Forelimb muscle (tissue), 1 donor: ENCODE results near the gene NOXO1. TPM values are rescaled to one million over a fixed set of nuclear protein-coding genes. Genes with fewer than 3 reads are reported as not detected.
A peak's percentile ranks its signal among the peaks of the same experiment; 100 is the strongest.

Source experiments
- DNase-seq: peaks from one replicate; pipeline ENCODE4 v3.0.0-alpha.2; 2013; ENCODE audit warnings: low read depth
- polyA plus RNA-seq: library from polyadenylated mRNA; unstranded; fragments of 120-200 nt; gene quantifications from one replicate; pipeline ENCODE4 v1.2.1, GENCODE V29; 2013; ENCODE audit not compliant: insufficient read length

Gene NOXO1
- polyA plus RNA-seq, 1 donor = 1.4 TPM

DNA sequence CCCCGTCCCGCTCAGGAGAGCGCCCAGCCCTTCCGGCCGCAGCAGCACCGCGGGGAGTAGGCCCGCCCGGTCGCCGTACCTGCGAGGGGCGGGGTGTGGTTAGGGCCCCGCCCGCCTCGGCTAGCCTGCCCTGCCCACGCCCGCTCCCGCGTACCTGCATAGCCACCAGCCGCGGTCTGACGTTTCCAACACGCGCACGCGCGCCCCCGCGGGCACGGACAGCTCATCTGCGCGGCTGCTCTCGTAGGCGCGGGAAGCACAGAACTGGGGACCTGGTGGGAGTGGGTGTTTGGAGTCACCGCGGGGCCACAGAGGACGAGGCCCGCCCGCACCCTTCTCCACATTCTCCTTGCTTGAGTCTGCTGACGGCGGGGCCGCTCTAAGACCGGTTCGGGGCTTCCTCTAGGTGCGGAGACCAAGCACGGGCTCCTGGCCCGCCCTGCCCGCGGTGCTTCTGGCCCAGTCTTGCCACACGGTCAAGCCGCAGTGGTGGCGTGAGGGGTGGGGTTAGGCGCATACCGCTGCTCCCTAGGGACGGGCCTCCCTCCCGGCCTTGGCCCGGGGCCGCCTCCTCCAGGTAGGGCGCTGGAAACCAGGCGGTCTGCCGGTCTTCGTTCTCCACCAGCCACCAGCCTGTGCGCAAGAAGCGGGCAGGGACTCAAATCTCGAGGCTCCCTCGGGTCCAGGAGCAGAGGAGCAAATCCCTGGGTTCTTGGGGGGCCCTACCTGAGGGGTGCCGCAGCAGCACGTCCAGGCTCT is 1.8 kb downstream of the NOXO1 start:
- DNase-seq = no peak

DNA sequence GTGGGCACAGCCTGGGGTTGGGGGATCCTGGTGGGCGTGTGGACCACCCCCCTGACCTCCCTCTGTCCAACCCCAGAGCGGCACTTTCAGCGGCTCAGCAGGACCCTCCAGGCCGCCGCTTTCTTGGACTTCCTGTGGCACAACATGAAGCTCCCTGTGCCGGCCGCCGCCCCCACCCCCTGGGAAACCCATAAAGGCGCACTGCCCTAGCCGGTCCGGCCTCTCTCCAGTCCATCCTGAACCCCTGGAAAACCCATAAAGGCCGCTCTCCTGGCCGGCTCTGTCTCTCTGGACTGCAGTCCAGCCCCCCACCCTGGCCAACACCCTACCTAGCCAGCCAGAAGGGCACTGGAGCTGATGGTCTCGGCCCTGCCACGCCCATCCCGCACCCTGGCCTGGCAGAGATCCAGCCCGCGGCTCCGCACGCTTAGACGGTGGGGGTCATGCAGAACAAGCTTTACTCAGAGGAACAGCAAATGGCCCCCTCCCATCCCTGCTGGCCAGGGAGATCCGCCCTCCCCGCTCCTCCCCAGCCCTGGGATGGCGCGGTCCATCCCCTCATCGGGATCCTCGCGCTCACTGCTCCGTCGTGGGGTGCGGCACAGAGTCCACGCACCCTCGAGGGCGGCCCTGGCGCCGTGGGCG is 2.7 kb downstream of the NOXO1 start:
- no peak for DNase-seq

DNA sequence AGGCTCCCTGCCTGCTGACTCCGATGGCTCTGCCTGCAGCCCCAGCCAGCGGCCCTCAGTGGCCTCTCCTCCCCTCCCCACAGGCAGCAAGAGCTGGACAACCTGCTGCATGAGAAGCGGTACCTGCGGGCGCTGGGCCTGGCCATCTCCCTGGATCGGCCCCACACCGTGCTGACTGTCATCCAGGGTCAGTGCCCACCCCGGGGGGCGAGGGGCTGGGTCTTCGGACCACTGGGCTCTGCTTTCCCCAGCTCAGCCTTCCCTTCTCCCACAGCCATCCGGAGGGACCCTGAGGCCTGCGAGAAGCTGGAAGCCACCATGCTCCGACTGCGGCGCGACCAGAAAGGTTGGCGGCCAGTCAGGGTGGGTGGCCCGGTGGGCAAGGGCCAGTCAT is 3.4 kb downstream of the NOXO1 start:
- DNase-seq = no peak

DNA sequence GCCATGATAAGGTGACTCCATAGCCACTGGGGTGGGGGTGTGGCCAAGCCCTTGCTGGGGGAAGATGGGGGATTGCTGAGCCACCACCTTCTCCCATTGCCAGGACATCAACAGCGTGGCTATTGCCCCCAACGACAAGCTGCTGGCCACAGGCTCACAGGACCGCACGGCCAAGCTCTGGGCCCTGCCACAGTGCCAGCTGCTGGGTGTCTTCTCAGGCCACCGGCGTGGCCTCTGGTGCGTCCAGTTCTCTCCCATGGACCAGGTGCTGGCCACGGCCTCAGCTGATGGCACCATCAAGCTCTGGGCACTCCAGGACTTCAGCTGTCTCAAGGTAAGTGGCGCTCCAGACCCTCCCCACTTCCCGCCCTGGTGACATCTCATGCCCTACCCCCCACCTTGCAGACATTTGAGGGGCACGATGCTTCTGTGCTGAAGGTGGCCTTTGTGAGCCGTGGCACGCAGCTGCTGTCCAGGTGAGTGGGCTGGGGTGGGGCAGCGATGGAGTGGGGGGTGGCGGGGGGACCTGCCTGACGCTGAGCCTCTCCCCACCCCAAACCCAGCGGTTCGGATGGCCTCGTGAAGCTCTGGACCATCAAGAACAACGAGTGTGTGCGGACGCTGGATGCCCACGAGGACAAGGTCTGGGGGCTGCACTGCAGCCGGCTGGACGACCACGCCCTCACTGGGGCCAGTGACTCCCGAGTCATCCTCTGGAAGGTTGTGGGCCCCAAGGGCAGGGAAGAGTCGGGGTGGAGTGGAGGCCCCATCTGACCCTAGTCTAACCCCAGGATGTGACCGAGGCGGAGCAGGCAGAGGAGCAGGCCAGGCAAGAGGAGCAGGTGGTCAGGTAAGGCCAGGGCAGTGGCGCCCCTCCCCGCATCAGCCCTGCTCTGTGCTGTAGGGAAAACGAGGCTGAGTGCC is 4.1 kb downstream of the NOXO1 start:
- DNase-seq = no peak

DNA sequence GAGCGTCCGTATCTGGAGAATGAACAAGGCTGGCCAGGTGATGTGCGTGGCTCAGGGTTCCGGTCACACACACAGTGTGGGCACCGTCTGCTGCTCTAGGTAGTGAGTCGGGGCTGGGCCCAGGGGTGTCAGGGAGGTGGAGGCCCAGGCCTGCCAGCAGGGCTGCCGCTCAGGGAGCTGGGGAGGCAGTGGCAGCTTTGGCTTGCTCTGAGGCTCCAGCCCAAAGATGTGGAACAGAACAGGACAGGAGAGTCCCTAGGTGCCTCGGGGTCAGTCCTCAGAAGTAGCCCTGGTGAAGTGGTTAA is 5.1 kb downstream of the NOXO1 start:
- no peak for DNase-seq

DNA sequence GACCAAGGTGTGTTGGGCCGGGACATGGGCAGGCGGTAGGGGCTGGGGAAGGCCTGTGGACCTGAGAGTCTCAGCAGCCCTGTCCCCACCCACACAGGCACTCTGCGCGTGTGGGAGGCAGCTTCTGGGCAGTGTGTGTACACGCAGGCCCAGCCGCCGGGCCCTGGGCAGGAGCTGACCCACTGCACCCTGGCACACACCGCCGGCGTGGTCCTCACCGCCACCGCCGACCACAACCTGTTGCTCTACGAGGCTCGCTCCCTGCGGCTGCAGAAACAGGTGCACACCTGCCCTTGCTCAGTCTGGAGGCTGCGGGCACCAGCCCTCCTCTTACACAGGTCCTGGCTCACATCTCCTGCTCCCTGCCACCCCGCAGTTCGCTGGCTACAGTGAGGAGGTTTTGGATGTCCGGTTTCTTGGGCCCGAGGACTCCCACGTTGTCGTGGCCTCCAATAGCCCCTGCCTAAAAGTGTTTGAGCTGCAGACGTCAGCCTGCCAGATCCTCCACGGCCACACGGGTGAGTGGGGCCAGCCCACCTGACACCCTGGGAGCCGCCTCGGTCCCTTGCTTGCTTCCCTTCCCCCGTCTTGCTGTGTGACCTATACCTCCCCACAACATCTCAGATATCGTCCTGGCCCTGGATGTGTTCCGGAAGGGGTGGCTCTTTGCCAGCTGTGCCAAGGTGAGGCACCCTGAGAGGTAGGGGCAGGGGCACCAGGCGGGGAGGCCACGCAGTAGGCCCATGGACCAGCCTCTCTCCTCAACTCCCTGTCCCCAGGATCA is 5.6 kb downstream of the NOXO1 start:
- DNase-seq = no peak

DNA sequence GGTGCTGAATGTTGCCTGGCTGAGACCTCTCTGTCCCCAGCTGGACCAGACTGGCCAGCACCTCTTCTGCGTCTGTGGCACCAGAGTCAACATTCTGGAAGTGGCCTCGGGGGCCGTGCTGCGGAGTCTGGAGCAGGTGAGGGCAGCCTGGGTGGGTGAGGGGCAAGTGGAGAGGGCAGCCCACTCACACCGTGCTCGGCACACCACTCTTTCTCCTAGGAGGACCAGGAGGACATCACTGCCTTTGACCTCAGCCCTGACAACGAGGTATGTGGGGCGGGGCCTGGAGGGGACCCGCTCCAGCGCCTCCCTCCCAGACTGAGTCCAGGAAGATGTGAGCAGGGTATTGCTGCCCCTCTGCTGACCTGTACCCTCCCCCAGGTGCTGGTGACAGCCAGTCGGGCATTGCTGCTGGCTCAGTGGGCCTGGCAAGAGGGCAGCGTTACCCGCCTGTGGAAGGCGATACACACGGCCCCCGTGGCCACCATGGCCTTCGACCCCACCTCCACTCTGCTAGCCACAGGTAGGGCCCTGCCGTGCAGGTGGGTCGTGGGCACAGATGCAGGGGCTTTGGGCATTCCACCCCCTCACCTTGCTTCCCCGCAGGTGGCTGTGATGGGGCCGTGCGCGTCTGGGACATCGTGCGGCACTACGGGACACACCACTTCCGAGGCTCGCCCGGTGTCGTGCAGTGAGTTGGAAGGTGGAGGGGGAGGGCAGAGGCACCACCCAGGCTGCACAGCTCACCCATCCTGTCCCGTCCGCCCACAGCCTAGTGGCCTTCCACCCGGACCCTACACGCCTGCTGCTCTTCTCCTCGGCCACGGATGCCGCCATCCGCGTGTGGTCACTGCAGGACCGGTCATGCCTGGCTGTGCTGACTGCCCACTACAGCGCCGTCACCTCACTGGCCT is 6.9 kb downstream of the NOXO1 start:
- DNase-seq = no peak

DNA sequence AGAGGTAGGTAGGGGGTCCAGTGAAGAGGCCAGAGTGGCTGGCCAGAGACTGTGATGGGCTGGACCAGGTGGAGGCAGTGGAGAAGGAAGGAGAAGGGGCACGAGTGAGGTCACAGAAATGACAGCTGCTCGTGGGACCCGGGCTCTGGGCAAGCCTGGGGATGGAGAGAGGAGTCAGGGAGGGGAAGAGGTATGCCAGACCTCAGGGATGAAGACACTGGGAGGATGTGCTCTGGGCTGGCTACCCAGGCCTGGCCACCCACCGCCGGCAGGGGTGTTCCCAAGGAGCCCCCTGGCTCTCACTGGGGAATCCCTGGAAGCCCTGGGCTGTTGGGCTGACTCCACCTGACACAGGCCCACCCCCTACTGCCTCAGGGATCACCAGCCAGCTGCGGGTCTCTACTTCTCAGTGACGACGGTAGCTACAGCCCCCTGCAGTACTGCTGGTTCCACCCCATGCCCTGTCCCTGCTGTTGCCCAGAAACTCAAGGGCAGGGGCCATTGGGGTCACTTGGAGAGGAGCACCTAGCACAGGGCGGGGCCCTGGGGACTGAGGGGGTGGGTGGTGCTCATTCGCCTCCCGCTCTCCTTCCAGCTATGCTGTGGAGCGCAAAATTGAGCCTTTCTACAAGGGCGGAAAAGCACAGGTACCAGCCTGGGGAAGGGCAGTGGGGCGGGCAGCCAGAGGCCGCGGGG is 7.7 kb downstream of the NOXO1 start:
- no peak for DNase-seq

DNA sequence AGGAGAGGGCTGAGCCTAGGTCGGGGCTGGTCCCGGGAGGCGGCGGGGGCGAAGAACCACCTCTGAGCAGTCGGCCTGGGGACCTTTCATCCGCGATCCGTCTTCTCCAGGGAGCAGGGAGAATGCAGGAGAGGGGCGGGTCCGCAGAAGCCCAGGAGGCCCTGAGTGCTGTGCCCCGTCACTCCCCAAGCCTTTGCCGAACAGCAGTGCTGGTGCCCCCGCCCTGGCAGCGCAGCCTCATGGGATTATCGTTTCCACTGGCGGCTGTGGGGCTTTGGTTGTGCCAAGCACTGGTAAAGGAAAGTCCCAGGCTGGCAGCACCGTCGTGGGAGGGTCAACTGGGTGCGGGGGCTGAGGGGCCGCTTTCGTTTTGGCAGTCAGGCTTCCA is 8.8 kb downstream of the NOXO1 start:
- DNase-seq = no peak

DNA sequence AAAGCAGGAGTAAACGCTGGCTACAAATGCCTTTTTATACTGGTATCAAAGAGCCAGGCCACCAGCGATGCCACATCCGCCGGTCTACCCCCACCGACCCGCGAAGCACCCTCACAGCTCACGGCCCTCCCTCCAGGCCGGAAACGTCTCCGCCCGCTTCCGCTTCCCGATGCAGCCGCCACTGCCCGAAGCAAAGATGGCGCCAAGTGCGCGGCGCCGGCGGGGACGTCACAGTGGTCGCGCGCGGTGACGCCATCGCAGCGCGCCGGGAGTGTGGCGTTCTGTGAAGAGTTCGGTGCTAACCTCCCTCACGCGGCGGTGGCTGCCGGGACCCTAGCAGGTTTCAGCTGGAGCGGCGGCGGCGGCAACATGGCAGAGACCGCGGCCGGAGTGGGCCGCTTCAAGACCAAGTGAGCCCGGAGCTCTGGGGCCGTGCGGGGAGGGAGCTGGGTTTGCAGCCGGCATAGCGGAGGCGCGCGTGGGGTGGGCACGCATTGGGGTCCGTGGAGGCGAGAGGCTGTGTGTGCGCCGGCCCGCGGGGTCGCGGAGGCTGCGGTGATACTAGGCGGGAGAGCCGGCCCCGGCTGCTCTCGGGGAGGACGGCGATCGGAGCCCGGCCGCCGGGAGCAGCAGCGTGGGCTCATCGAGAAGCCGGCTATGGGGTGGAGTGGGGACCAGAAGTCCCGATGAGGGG is 9.3 kb downstream of the NOXO1 start, which contains the start of gene TBL3:
TSS of gene TBL3 (plus strand) at position 258 of the 694 bp plus-strand sequence. CDS start at position 370, 112 bp downstream.
- DNase-seq = peak; percentile 74

DNA sequence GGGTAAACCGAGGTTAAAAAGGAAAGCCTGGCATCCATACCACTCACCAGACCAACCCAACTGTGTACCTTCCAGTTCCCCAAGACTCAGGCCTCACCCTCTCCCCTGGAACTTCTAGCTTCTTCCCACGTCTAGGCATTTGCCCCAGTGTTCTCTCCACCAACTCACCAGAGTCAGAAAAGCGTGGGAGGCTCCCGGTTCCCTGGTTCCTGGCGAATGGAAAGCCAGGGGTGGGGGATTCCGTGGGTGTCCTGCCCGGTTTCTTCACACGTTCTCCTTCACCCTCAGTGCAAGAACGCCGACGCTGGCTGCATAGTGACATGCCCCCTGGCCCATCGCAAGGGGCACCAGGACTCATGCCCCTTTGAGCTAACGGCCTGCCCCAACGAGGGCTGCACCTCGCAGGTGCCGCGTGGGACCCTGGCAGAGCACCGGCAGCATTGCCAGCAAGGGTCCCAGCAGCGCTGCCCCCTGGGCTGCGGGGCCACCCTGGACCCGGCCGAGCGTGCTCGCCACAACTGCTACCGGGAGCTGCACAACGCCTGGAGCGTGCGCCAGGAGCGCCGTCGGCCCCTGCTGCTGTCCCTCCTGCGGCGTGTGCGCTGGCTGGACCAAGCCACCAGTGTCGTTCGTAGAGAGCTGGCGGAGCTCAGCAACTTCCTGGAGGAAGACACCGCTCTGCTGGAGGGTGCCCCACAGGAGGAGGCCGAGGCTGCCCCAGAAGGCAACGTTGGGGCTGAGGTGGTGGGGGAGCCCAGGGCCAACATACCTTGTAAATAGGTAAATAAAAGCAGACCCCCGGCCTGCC is 12.9 kb downstream of the NOXO1 start:
- DNase-seq = no peak

DNA sequence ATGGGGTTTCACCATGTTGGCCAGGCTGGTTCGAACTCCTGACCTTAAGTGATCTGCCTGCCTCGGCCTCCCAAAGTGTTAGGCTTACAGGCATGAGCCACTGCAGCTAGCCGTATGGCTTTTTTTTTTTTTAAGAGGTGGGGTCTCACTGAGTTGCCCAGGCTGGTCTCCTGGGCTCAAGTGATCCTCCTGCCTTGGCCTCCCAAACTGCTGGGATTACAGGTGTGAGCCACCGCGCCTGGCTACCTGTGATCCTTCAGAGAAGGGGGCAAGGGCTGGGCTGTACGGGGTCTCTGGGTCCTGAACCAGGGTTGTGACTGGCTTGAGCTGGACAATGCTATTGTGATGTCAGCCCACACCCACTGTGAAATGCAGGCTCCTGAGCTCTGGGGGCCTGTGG is 14.8 kb downstream of the NOXO1 start, which contains the start of gene RNF151:
TSS of gene RNF151 (plus strand) at position 397 of the 400 bp plus-strand sequence. CDS start 26 bp downstream, outside the sequence.
- DNase-seq = no peak

DNA sequence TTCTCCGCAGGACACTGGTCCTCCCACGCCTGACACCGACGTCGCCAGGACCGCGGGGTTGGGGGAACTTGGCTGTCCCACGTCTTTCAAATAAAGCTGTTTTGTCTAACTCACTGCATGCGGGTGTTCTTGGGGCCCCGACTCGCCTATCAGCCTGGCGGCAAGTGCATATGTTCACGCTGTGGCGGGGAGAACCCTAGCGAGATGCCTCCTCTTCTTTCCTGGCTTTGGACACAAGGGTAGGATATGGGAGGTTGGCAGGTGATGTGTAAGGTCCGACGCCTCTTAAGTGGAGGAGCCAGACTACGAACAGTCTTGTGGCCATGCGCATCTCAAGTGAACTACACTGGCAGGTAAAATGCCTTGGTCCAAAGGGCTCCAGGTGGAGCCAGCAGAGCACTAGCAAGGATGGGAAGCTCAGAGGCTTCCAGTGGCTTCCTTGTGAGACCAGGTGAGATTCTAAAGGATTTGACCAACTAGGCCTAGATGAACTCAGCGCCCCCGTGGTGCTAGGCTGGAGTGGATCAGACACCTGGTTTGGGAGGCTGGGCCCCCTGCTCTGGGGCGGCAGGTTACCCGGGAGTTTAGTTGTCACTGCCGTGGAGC is 15.8 kb downstream of the NOXO1 start:
- DNase-seq = no peak

DNA sequence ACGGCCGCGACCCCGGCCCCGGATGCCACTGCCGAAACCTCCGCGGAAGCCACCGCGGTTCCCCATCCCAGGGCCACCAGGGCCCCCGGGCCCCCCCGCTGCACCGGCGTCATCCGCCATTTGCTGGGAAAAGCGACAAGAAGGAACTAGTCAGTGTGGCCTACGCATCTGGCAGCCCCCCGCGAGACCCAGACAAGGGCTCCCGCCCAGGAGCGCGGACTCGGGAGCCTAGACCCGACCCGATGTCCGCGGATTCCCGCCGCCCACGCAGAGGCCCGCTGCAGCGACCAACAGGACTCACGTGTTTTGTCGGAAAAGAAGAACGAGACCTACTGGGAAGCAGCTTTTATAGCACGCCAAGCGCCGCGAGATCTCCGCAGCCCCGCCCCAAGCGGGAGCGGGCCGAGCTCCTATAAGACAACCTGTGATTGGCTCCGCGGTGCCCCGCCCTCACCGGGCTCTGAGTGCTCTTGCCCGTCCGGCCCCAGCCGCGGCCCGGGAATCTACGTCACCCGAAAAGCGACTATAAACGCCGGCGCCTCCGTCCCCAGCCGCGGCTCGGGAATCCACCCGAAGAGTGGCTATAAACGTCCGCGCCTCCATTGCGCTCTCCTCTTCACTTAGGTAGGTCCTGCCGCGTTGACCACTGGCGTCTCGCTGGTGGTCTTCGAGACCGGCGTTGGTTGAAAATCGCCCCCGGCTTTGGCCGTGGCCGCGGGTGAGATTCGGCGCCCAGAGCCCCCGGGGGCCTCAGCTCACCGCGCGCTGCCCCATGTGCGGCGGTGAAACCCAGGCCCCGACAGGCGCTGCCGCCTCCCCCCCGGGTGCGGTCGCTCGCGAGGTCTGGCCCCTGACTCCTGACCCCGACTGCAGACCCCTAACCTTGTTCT is 16.5 kb downstream of the NOXO1 start, which contains the start of gene RPS2:
TSS of gene RPS2 (minus strand) at position 321 of the 890 bp plus-strand sequence. CDS start at position 120, 201 bp downstream.
- peak; percentile 96 for DNase-seq

DNA sequence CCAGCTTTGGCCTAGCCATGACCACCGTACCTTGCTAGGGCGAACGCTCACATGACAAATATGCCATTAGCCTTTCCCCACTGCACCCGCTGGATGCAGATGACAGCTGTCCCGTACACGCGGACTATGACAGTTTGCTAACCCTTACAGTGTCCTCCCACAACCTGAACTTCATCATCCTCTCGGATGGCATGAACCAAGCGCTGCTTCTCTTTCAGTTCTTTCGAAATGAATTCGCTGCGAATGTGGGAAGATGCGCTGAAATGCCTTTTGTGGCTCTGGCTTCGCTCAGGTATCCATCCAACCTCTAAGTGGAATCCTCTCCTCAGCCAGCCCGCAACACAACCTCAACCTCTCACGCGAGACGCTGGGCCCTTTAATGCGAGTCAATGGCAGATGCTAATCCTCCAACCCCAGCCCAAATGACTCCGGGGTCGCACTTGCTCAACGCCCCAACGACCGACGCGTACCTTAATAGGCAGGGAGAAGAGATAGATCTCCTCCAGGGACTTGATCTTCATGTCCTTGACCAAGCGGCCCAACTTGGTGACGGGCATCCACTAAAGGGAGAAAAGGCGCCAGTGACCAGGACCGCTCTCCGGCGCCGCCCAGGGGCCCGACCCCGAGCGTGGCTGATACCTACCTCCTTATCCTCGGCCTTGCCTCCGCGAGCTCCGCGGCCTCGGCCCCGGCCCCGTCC is 17.3 kb downstream of the NOXO1 start:
- DNase-seq = no peak
